ENCODE measurements around the gene NME7. TPM values are rescaled to one million over a fixed set of nuclear protein-coding genes. Genes with fewer than 3 reads are reported as not detected.
"Not testable (repeated sequence)": the region's sequence is repeated elsewhere in the genome, so short reads cannot be mapped to it uniquely, and the experiment has no call there.

NME7 gene
- total RNA-seq, 1 donor from 2014 or later: 25.7 TPM

DNA sequence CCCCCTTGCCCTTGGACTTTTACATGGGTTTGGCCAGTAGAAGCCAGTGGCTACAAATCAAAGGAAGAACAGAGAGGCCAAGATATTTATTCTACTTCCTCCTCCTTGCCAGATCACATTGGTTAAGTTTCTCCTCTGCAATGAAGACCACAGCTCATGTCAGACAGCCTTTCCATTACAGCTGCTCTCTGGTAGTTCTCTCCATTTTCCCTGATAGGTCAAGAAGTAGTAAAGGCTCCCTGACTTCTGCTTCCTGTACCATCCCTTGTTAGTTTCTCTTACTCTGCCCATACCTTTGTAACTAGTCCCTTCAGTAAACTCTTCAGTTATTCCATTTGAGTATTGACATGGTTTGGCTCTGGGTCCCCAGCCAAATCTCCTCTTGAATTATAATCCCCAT, 27.8 kb downstream of the NME7 start:
- Mint-ChIP-seq H3K27ac (ENCODE audit: unreplicated experiment) (no peak overlapping the region), H3K36me3 (ENCODE audit: low read depth) (peaks cover 38% of the 10 kb centered on the region), H3K27me3 (ENCODE audit: low read depth) (no peaks in the 10 kb centered on the region), H3K9me3 (peaks cover 16% of the 10 kb centered on the region), H3K4me3 (no peak overlapping the region), H3K4me1 (no peaks in the 10 kb centered on the region)
- TF ChIP-seq, protein P1, sequence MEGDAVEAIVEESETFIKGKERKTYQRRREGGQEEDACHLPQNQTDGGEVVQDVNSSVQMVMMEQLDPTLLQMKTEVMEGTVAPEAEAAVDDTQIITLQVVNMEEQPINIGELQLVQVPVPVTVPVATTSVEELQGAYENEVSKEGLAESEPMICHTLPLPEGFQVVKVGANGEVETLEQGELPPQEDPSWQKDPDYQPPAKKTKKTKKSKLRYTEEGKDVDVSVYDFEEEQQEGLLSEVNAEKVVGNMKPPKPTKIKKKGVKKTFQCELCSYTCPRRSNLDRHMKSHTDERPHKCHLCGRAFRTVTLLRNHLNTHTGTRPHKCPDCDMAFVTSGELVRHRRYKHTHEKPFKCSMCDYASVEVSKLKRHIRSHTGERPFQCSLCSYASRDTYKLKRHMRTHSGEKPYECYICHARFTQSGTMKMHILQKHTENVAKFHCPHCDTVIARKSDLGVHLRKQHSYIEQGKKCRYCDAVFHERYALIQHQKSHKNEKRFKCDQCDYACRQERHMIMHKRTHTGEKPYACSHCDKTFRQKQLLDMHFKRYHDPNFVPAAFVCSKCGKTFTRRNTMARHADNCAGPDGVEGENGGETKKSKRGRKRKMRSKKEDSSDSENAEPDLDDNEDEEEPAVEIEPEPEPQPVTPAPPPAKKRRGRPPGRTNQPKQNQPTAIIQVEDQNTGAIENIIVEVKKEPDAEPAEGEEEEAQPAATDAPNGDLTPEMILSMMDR (conservative IDR thresholded peaks at IDR 0.05): no peak
- DNase-seq (ENCODE audit: low read depth, low spot score): no peak

DNA sequence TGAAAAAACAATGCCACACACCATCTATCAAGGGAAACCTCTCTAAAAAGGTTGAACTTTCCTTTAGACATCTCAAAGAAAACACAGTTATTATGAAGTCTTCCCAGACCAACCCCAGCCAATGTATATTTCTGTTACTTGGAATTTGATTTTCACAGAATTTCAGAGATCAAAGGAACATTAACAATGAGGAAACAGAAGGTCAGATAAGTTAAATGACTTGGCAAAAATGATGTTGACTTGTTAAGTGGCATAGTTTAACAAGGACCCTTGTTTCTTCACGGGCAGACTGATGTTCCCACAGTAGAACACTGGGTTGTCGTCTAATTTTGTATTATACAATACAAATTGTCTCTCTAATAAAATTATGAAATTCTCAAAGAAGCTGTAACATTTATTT, 29.0 kb downstream of the NME7 start:
- no peak overlapping the region for H3K4me3 Mint-ChIP-seq
- no peak overlapping the region for H3K27ac Mint-ChIP-seq (ENCODE audit: unreplicated experiment)
- peaks cover 16% of the 10 kb centered on the region for H3K9me3 Mint-ChIP-seq
- no peak for DNase-seq (ENCODE audit: low read depth, low spot score)
- H3K27me3 Mint-ChIP-seq (ENCODE audit: low read depth): no peaks in the 10 kb centered on the region
- H3K4me1 Mint-ChIP-seq: no peaks in the 10 kb centered on the region
- TF ChIP-seq, protein P1 (conservative IDR thresholded peaks at IDR 0.05): no peak
- H3K36me3 Mint-ChIP-seq (ENCODE audit: low read depth): peaks cover 44% of the 10 kb centered on the region

DNA sequence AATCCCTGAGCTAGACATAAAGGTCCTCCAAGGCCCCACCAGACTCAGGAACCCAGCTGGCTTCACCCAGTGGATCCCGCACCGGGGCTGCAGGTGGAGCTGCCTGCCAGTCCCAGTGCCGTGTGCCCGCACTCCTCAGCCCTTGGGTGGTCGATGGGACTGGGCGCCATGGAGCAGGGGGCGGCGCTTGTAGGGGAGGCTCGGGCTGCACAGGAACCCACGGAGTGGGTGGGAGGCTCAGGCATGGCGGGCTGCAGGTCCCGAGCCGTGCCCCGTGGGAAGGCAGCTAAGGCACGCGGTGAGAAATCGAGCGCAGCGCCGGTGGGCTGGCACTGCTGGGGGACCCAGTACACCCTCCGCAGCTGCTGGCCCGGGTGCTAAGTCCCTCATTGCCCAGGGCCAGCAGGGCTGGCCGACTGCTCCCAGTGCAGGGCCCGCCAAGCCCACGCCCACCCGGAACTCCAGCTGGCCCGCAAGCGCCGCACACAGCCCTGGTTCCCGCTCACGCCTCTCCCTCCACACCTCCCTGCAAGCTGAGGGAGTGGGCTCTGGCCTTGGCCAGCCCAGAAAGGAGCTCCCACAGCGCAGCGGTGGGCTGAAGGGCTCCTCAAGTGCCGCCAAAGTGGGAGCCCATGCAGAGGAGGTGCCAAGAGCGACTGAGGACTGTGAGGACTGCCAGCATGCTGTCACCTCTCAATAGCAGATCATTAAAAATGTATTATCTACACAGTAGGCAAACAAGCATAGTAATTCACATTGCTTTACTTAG, 30.5 kb downstream of the NME7 start:
- Mint-ChIP-seq H3K36me3 (ENCODE audit: low read depth) (peaks cover 52% of the 10 kb centered on the region), H3K9me3 (peaks cover 22% of the 10 kb centered on the region)
- not testable (repeated sequence) for H3K4me1 Mint-ChIP-seq; H3K27ac Mint-ChIP-seq (ENCODE audit: unreplicated experiment); DNase-seq (ENCODE audit: low read depth, low spot score); H3K4me3 Mint-ChIP-seq; H3K27me3 Mint-ChIP-seq (ENCODE audit: low read depth)

DNA sequence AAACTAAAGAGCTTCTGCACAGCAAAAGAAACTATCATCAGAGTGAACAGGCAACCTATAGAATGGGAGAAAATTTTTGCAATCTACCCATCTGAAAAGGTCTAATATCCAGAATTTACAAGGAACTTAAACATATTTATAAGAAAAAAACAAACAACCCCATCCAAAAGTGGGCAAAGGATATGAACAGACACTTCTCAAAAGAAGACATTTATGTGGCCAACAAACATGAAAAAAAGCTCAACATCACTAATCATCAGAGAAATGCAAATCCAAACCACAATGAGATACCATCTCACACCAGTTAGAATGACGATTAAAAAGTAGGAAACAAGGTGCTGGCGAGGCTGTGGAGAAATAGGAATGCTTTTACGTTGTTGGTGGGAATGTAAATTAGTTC, 32.9 kb downstream of the NME7 start:
- not testable (repeated sequence) for H3K27ac Mint-ChIP-seq (ENCODE audit: unreplicated experiment); H3K4me1 Mint-ChIP-seq; DNase-seq (ENCODE audit: low read depth, low spot score); H3K27me3 Mint-ChIP-seq (ENCODE audit: low read depth); H3K4me3 Mint-ChIP-seq
- Mint-ChIP-seq H3K9me3 (peaks cover 18% of the 10 kb centered on the region), H3K36me3 (ENCODE audit: low read depth) (peaks cover 45% of the 10 kb centered on the region)

DNA sequence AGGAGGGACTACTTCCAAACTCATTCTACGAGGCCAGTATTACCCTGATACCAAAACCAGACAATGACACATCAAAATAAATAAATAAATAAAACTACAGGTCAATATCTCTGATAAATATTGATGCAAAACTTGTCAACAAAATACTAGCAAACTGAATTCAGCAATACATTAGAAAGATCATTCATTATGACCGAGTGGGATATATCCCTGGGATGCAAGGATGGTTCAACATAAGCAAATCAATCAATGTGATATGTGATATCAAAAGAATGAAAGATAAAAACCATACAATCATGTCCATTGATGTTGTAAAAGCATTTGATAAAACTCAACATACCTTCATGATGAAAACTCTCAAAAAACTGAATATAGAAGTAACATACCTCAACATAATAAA, 36.7 kb downstream of the NME7 start:
- no peak for DNase-seq (ENCODE audit: low read depth, low spot score)
- Mint-ChIP-seq H3K4me1 (no peaks in the 10 kb centered on the region), H3K36me3 (ENCODE audit: low read depth) (peaks cover 31% of the 10 kb centered on the region), H3K4me3 (no peak overlapping the region), H3K27me3 (ENCODE audit: low read depth) (no peaks in the 10 kb centered on the region), H3K9me3 (peaks cover 12% of the 10 kb centered on the region), H3K27ac (ENCODE audit: unreplicated experiment) (no peak overlapping the region)
- TF ChIP-seq, protein P1 (conservative IDR thresholded peaks at IDR 0.05): no peak

DNA sequence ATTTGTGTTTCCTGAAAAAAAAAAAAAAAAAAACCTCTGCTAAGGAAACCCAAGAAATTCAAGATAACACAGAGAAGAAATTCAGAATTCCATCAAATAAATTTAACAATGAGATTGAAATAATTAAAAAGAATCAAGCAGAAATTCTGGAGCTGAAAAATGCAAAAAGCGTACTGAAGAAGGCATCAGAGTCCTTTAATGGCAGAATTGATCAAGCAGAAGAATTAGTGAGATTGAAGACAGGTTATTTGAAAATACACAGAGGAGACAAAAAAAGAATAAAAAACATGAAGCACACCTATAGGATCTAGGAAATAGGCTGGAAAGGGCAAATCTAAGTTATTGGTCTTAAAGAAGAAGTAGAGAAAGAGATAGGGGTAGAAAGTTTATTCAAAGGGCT, 38.2 kb downstream of the NME7 start:
- no peak for DNase-seq (ENCODE audit: low read depth, low spot score)
- peaks cover 9% of the 10 kb centered on the region for H3K9me3 Mint-ChIP-seq
- H3K4me3 Mint-ChIP-seq: no peak overlapping the region
- H3K27me3 Mint-ChIP-seq (ENCODE audit: low read depth): no peaks in the 10 kb centered on the region
- TF ChIP-seq, protein P1 (conservative IDR thresholded peaks at IDR 0.05): no peak
- peaks cover 19% of the 10 kb centered on the region for H3K36me3 Mint-ChIP-seq (ENCODE audit: low read depth)
- no peak overlapping the region for H3K27ac Mint-ChIP-seq (ENCODE audit: unreplicated experiment)
- H3K4me1 Mint-ChIP-seq: no peaks in the 10 kb centered on the region

Measured in neural crest cell (in vitro differentiated cells).